Mesenchymal stem cell (in vitro differentiated cells and primary cell): ENCODE results near the gene RASSF10.

Experiments
- DNase-seq: peaks from one replicate; pipeline ENCODE4 v3.0.0-alpha.2; 2013
- H2AFZ ChIP-seq: one replicate; pipeline ENCODE4 v1.6.1; 2013; ENCODE audit warnings: low read depth, mild to moderate bottlenecking, control low read depth, inconsistent platforms, low read length, moderate library complexity
- H2AK5ac ChIP-seq: 2 replicates; pipeline ENCODE4 v1.6.1; 2013; ENCODE audit warnings: low read length, moderate library complexity, mild to moderate bottlenecking, inconsistent platforms; ENCODE audit not compliant: severe bottlenecking
- H2BK120ac ChIP-seq: one replicate; pipeline ENCODE4 v1.6.1; 2013; ENCODE audit warnings: low read depth, mild to moderate bottlenecking, inconsistent platforms, low read length, moderate library complexity
- H2BK12ac ChIP-seq, 2 experiments: one replicate each; pipeline ENCODE4 v1.6.1; 2013; ENCODE audit warnings: inconsistent platforms in 2 of 2, low read length in 2 of 2, mild to moderate bottlenecking in 2 of 2, moderate library complexity in 2 of 2, control low read depth in 1 of 2
- H2BK15ac ChIP-seq: one replicate; pipeline ENCODE4 v1.6.1; 2013; ENCODE audit warnings: mild to moderate bottlenecking, low read depth, inconsistent platforms; ENCODE audit not compliant: poor library complexity, severe bottlenecking
- H2BK5ac ChIP-seq: 2 replicates; pipeline ENCODE4 v1.6.1; 2013; ENCODE audit warnings: low read depth, mild to moderate bottlenecking, low read length, control low read depth, inconsistent platforms; ENCODE audit not compliant: poor library complexity, severe bottlenecking
- H3K14ac ChIP-seq, 2 experiments: one replicate each; pipeline ENCODE4 v1.6.1; 2013; ENCODE audit warnings: inconsistent platforms in 2 of 2, low read length in 2 of 2, control low read depth in 1 of 2, mild to moderate bottlenecking in 1 of 2, moderate library complexity in 1 of 2
- H3K18ac ChIP-seq, 2 experiments: one replicate each; pipeline ENCODE4 v1.6.1; 2013; ENCODE audit warnings: inconsistent platforms in 2 of 2, low read length in 2 of 2, control low read depth in 1 of 2, low read depth in 1 of 2, mild to moderate bottlenecking in 1 of 2
- H3K23ac ChIP-seq, 2 experiments: one replicate each; pipeline ENCODE4 v1.6.1; 2013; ENCODE audit warnings: inconsistent platforms in 2 of 2, low read length in 2 of 2, mild to moderate bottlenecking in 2 of 2, moderate library complexity in 2 of 2, control low read depth in 1 of 2
- H3K27ac ChIP-seq: 2 replicates; pipeline ENCODE4 v1.5.1; 2013; ENCODE audit warnings: mild to moderate bottlenecking, moderate library complexity, low read length, control low read depth, inconsistent platforms; ENCODE audit not compliant: poor library complexity, severe bottlenecking
- H3K27me3 ChIP-seq, 2 experiments: 2 replicates each; pipeline versions ENCODE4 v1.6.1 to v1.7.0; 2013; ENCODE audit warnings: low read length in 2 of 2, mild to moderate bottlenecking in 2 of 2, moderate library complexity in 2 of 2, control low read depth in 1 of 2, inconsistent platforms in 1 of 2; ENCODE audit not compliant: control insufficient read depth in 1 of 2, insufficient read depth in 1 of 2
- H3K36me3 ChIP-seq, 2 experiments: 2 replicates each; pipeline versions ENCODE4 v1.6.1 to v1.7.0; 2013; ENCODE audit warnings: low read length in 2 of 2, control low read depth in 1 of 2, inconsistent platforms in 1 of 2, low read depth in 1 of 2, mild to moderate bottlenecking in 1 of 2; ENCODE audit not compliant: insufficient read depth in 2 of 2, control insufficient read depth in 1 of 2
- H3K4ac ChIP-seq, 2 experiments: one replicate each; pipeline ENCODE4 v1.6.1; 2013; ENCODE audit warnings: inconsistent platforms in 2 of 2, low read length in 2 of 2, mild to moderate bottlenecking in 2 of 2, moderate library complexity in 2 of 2, control low read depth in 1 of 2, low read depth in 1 of 2
- H3K4me1 ChIP-seq: 2 replicates; pipeline ENCODE4 v1.6.1; 2013; ENCODE audit warnings: low read depth, low read length, control low read depth; ENCODE audit not compliant: control insufficient read depth, insufficient read depth
- H3K4me2 ChIP-seq: 2 replicates; pipeline ENCODE4 v1.6.1; 2013; ENCODE audit warnings: low read length, mild to moderate bottlenecking, inconsistent platforms; ENCODE audit not compliant: poor library complexity, severe bottlenecking
- H3K4me3 ChIP-seq, 2 experiments: 2 replicates each; pipeline versions ENCODE4 v1.5.1 to v1.7.0; 2013; ENCODE audit warnings: low read length in 2 of 2, mild to moderate bottlenecking in 2 of 2, control low read depth in 1 of 2, low read depth in 1 of 2; ENCODE audit not compliant: insufficient read depth in 1 of 2
- H3K79me1 ChIP-seq: replicated peaks from 2 replicates; pipeline ENCODE4 v1.6.1; 2013; ENCODE audit warnings: mild to moderate bottlenecking, control low read depth, low read length, inconsistent platforms; ENCODE audit not compliant: poor library complexity, severe bottlenecking
- H3K9ac ChIP-seq: 2 replicates; pipeline ENCODE4 v1.7.0; 2013; ENCODE audit warnings: mild to moderate bottlenecking, low read length, moderate library complexity
- H3K9me3 ChIP-seq: 2 replicates; pipeline ENCODE4 v1.7.0; 2013; ENCODE audit warnings: mild to moderate bottlenecking, low read length; ENCODE audit not compliant: control insufficient read depth
- H4K8ac ChIP-seq: one replicate; pipeline ENCODE4 v1.6.1; 2013; ENCODE audit warnings: inconsistent platforms, mild to moderate bottlenecking, low read length, moderate library complexity
- H4K91ac ChIP-seq: one replicate; pipeline ENCODE4 v1.6.1; 2013; ENCODE audit warnings: mild to moderate bottlenecking, low read length, inconsistent platforms
- WGBS: methylation state at CpG from one replicate; pipeline ENCODE4 v1.1.7; 2013; ENCODE audit warnings: mixed read lengths; 5-methylcytosine and 5-hydroxymethylcytosine counted together

RASSF10 gene

GRCh38 chr11:12963792-12964536 lies 45.2 kb upstream of the RASSF10 start:
- Histone ChIP-seq H4K91ac (no peak overlapping the region), H4K8ac (no peak overlapping the region), H3K27me3 (peaks cover 0 to 38% of the 10 kb centered on the region in 2 experiments), H3K4me1 (peaks cover 9% of the 10 kb centered on the region), H3K27ac (no peak overlapping the region), H3K36me3 (no peaks in the 10 kb centered on the region), H2BK15ac (no peak overlapping the region), H3K9ac (no peak overlapping the region), H2BK5ac (no peak overlapping the region), H2AK5ac (peak overlapping the region; percentile 82), H3K18ac (no peak overlapping the region), H2BK12ac (no peak overlapping the region), H3K23ac (no peak overlapping the region), H2AFZ (no peak overlapping the region), H3K4me2 (no peak overlapping the region), H2BK120ac (no peak overlapping the region), H3K9me3 (no peaks in the 10 kb centered on the region), H3K4me3 (no peak overlapping the region), H3K79me1 (no peaks in the 10 kb centered on the region), H3K14ac (no peak overlapping the region), H3K4ac (no peak overlapping the region)
- WGBS, result 28% methylated on average over 13 of the region's 13 CpGs
- DNase-seq, result peak; percentile 65

DNA sequence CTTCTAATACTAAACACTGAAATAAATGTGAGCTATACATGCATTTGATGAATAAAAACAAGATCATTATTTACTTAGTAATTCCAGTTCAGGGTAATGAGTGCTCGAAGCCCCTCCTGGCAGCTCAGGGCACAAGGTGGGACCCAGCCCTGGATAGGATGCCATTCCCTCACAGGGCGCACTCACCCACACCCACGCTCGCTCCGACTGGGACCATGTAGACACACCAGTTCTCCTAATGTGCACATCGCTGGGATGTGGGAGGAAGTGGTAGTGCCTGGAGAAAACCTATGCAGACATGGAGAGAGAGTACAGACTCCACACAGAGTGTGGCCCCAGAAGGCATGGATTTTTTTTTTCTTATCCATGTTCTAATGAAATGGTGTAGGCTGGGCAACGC lies 44.5 kb upstream of the RASSF10 start:
- no peaks in the 10 kb centered on the region for H3K9me3 ChIP-seq
- peaks cover 0 to 38% of the 10 kb centered on the region in 2 experiments for H3K27me3 ChIP-seq
- H3K4me2 ChIP-seq, result no peak overlapping the region
- H3K4me3 ChIP-seq, result no peak overlapping the region
- H3K9ac ChIP-seq, result no peak overlapping the region
- H3K14ac ChIP-seq, result no peak overlapping the region
- H3K27ac ChIP-seq, result no peak overlapping the region
- no peaks in the 10 kb centered on the region for H3K79me1 ChIP-seq
- H2BK5ac ChIP-seq, result no peak overlapping the region
- H3K23ac ChIP-seq, result no peak overlapping the region
- no peak overlapping the region for H4K91ac ChIP-seq
- WGBS, result 85% methylated on average over 7 of the region's 7 CpGs
- no peak overlapping the region for H2BK15ac ChIP-seq
- peaks cover 11% of the 10 kb centered on the region for H3K4me1 ChIP-seq
- H2AFZ ChIP-seq, result no peak overlapping the region
- DNase-seq, result no peak
- no peak overlapping the region for H2AK5ac ChIP-seq
- H3K4ac ChIP-seq, result no peak overlapping the region
- H2BK12ac ChIP-seq, result no peak overlapping the region
- no peak overlapping the region for H2BK120ac ChIP-seq
- H3K36me3 ChIP-seq, result no peaks in the 10 kb centered on the region
- H3K18ac ChIP-seq, result no peak overlapping the region
- H4K8ac ChIP-seq, result no peak overlapping the region

DNA sequence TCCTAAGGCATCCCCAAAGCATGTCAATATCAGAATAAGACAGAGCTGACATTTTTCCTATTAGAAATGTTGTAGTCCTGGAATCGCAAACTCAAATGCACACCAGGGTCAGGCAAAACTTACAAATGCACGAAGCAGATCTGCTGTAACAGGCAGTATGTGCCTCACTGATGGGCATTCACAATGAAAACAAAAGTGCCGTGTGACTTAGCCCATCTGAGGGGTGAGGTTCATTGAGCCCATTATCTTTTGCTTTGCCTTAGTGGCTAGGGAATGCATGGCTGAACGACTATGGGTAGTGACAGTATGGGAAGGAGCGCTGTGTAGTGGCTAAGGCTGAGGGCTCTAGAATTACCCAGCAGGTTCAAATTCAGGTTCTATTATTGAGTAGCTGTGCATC lies 43.1 kb upstream of the RASSF10 start:
- no peak overlapping the region for H2BK120ac ChIP-seq
- no peak overlapping the region for H3K23ac ChIP-seq
- no peaks in the 10 kb centered on the region for H3K36me3 ChIP-seq
- no peak overlapping the region for H2BK5ac ChIP-seq
- H3K18ac ChIP-seq, result no peak overlapping the region
- no peak for DNase-seq
- H3K14ac ChIP-seq, result no peak overlapping the region
- no peak overlapping the region for H2AFZ ChIP-seq
- no peak overlapping the region for H3K4me2 ChIP-seq
- peaks cover 0 to 43% of the 10 kb centered on the region in 2 experiments for H3K27me3 ChIP-seq
- H2AK5ac ChIP-seq, result peak overlapping the region; percentile 73
- no peak overlapping the region for H2BK15ac ChIP-seq
- H3K4me3 ChIP-seq, result no peak overlapping the region
- H3K9me3 ChIP-seq, result no peaks in the 10 kb centered on the region
- H3K79me1 ChIP-seq, result no peaks in the 10 kb centered on the region
- H4K91ac ChIP-seq, result no peak overlapping the region
- no peak overlapping the region for H3K27ac ChIP-seq
- no peak overlapping the region for H4K8ac ChIP-seq
- H3K4ac ChIP-seq, result no peak overlapping the region
- WGBS, result 86% methylated on average over 5 of the region's 5 CpGs
- no peak overlapping the region for H3K9ac ChIP-seq
- no peak overlapping the region for H2BK12ac ChIP-seq
- peaks cover 11% of the 10 kb centered on the region for H3K4me1 ChIP-seq

DNA sequence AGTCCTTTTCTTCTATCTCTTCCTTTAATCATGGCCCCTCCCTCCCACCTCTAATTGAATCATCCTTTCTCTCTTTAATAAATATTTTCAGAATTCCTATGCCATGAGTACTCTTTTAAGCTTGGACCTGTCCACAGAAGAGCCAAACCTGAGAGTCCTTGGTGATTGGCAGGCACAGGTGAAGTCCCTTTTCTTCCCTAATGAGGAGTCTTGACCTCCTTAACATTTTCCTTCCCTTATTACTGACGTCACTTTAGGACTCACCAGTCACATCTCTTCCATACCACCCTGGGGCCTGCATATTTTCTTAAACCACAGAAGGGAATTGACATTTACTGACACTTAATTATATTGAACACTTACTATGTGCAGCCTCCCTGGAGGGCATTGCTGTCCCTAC lies 41.0 kb upstream of the RASSF10 start:
- H3K23ac ChIP-seq, result no peak overlapping the region
- H2BK12ac ChIP-seq, result no peak overlapping the region
- H3K36me3 ChIP-seq, result no peaks in the 10 kb centered on the region
- peak overlapping the region; percentile 57 for H3K27ac ChIP-seq
- H2AFZ ChIP-seq, result no peak overlapping the region
- H3K4me1 ChIP-seq, result peaks cover 11% of the 10 kb centered on the region
- H2BK120ac ChIP-seq, result no peak overlapping the region
- H4K8ac ChIP-seq, result no peak overlapping the region
- H3K9ac ChIP-seq, result no peak overlapping the region
- H3K79me1 ChIP-seq, result no peaks in the 10 kb centered on the region
- no peak overlapping the region for H4K91ac ChIP-seq
- H3K4me2 ChIP-seq, result no peak overlapping the region
- H2AK5ac ChIP-seq, result peak overlapping the region; percentile 60
- no peak overlapping the region for H2BK5ac ChIP-seq
- no peaks in the 10 kb centered on the region for H3K9me3 ChIP-seq
- H3K14ac ChIP-seq, result no peak overlapping the region
- no peak for DNase-seq
- H3K4ac ChIP-seq, result no peak overlapping the region
- H3K4me3 ChIP-seq, result no peak overlapping the region
- 61% methylated on average over 1 of the region's 1 CpG for WGBS
- H3K18ac ChIP-seq, result no peak overlapping the region
- H3K27me3 ChIP-seq, result peaks cover 0 to 40% of the 10 kb centered on the region in 2 experiments
- no peak overlapping the region for H2BK15ac ChIP-seq
